AG08396 (cell line): ENCODE measurements around the gene RNF44.
"Not testable (repeated sequence)": the region's sequence is repeated elsewhere in the genome, so short reads cannot be mapped to it uniquely, and the experiment has no call there.

Source experiments
- DNase-seq: peaks from one replicate; pipeline ENCODE4 v3.0.0; 2012; ENCODE audit warnings: low spot score, mixed read lengths

The RNF44 gene

DNA sequence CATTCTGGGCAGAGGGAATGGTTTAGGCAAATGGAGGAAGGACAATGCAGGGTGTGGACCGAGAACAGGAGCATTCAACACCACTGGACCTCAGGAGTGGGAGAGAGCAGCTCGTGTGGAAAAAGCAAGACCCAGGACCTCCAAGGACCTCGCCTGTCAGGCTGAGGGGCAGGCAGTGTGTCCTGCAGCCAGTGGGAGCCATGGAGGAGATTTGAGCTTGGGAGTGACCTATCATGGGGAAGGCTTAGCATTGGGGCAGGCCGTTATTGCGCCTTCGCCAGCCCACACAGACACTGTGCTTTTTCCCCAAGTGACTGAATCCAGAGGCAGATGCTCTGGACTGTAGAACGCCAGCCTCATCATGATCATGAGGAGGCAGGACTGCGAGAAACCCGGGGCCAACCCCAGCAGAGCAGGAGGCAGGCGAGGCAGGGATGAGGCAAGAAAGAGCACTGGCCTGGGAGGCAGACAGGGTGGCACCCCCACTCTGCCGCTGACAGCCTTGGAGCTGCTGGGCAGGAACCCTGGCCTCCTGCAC is 15.2 kb upstream of the RNF44 start:
- DNase-seq, result no peak

DNA sequence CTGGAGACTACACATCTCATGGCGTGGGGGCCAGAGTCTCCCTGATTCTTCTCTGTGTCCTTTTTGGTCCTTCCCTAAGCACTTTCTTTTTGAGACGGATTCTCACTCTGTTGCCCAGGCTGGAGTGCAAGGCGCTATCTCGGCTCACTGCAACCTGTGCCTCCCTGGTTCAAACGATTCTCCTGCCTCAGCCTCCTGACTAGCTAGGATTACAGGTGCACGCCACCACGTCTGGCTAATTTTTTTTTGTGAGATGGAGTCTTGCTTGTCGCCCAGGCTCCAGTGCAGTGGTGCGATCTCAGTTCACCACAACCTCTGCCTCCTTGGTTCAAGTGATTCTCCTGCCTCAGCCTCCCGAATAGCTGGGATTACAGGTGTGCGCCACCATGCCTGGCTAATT is 13.7 kb upstream of the RNF44 start:
- DNase-seq, result not testable (repeated sequence)

DNA sequence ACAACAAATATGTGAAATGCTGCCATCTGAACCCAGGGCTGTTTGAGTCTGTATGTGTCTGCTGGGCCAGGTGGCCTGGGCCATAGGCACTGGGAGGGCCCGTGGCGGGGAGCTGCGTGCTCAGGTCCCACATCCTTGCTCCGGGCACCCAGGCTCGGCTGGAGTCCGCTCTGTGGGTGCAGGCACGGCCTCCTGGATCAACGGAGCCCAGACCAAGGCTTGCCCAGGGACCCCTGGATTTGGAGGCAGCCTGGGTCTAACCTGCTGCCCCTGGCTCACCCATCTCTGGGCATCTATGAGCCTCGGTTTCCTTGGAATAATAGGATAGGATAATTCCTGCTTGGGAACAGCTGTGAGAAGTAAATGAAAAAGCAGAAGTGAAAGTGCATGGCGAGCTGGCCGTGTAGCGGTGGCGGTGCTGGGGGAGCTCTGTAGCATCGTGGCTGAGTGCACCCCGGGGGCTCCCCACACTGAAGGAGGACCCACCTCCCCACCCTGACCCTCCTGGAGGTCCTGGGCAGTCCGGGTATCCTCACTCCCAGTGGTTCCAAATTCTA is 13.2 kb upstream of the RNF44 start:
- no peak for DNase-seq

DNA sequence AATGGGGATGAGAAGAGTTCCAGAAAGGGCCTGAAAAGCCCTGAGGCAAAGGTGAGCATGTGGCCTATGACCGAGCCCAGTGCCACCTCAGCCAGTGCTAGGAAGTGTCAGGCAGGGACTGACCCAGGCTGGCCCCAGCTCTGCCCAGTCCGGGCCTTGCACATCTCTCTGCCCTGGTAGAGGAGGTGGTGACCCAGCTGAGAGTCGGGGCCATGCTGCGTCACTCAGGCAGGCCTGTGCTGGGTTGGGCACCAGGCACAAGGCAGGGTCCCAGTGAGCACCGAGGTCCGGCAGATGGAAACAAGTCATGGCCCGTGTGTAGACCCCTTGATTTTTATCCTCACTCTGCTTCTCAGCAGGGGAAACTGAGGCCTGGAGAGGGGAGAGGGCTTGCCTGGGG is 12.7 kb upstream of the RNF44 start:
- no peak for DNase-seq

DNA sequence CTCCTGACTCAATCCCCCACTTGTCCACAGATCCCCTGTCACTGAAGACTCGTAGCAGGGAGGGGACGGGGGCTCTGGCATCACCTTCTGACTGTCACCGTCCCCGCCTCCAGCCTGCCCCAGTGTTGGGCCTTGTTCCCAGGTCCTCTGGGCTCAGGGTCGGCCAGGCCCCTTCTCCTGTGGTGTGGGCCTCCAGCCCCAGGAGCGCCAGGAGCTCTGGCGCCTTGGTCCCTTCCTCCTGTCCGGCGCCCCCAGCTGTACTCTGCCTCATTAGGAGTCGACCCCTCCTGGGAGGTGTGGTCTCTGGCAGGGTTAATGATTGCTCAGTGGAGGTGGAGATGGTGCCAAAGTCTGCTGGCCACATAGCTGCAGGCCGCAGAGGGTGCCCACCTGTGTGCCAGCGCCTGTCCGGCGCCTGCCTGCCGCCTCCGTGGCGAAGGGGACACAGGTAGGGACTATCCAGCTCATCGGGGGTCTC is 11.8 kb upstream of the RNF44 start, which contains the start of gene CDHR2:
Gene CDHR2 (plus strand): TSS at position 376 of the 478 bp plus-strand sequence. CDS start 16,011 bp downstream, outside the sequence.
- no peak for DNase-seq

DNA sequence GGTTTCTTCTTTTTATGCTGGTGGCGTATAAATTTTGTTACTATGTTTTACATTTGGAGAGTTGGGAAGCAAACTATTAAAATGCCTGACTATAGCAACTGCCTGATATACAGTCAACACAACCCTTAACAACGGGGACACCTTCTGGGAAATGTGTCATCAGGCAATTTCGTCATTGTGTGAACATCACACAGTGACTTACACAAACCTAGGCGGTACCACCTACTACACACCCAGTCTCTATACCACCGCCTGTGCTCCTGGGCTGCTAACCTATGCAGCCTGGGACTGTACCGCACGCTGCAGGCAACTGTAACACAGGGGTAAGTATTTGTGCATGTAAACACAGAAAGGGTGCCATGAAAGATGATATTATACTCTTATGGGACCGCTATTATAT is 10.6 kb upstream of the RNF44 start:
- no peak for DNase-seq

DNA sequence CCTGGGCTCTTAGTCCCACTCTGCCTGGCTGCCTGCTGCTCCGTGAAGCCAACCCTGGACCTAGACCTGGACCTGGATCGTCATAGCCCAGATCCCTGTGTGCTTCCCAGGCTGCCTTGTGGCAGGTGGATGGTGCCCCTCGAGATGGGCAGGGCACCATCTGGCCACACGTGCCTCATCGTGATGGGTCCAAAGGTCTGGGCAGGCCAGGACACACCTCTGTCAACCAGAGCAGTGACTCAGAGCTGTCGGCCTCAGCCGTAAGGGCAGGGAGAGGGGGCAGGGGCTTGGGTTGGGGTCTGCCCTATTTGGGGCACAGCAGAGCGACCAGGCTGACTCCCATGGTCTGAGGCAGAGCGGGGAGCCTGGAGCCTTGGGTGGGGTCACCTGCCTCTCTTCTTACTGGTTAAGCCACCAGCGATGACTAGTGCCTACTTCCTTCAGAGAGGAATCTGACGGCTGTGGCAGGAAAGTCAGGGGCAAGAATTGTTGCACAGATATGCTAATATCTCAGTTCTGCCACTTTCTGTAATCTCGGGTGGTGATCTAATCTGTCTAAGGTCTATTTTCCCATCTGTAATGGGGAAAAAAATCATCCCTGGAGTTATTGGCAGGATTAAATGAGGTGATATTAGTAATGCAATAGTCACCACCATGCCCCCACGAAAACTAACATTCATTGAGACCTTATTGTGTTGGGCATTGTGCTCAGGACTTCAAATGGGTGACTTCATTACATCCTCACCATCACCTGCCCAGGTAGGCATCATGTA is 8.7 kb upstream of the RNF44 start:
- no peak for DNase-seq

DNA sequence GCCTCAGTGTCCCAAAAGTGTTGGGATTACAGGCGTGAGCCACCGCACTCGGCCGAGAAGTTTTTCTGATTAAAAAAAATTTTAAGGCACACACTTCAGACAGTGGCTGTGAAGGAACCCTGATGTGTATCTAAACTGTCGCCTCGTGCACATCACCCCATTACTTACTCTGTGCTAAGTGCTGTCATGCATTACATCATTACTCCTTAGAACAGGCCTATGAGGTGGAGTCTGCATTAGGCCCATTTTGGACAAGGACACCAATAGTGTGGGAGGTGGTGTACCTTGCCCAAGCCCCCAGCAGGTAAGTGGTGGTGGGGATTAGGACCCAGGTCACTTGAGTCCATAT is 8.2 kb upstream of the RNF44 start:
- no peak for DNase-seq

DNA sequence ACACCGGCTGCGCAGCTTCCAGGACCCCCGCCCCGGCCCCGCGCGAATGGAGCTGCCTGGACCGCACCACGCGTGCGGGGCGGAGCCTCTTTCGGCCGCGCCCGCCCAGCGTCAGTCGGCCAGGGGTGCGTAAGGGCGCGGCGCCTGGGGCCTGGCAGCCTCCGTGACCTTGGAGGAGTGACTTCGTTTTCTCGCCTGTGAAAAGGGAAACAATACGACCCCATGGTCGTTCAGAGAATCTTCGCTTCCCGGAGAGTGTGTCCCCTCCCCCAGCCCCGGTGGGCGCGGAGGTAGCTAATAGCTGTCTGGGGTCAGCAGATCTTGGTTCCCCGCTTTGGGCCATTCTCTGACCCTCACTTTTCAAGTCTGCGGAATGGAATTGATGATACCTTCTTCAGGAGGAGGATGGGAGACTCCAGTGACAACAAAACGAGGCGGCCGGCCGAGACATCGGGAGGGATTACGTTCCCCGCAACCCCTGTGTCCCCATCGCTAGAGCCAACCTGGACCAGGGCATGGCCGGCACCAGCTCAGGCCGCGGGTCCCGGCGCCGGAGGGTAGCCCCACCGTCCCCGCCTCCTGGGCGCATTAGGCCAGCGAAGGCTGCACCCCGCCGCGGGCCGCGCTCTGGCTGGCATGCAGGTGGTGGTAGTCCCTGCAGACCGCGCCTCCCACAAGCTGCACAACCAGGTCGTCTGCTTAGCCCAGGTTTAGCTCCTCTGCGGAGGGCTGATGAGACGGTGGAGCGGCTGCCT is 6.4 kb upstream of the RNF44 start:
- peak; percentile 67 for DNase-seq

DNA sequence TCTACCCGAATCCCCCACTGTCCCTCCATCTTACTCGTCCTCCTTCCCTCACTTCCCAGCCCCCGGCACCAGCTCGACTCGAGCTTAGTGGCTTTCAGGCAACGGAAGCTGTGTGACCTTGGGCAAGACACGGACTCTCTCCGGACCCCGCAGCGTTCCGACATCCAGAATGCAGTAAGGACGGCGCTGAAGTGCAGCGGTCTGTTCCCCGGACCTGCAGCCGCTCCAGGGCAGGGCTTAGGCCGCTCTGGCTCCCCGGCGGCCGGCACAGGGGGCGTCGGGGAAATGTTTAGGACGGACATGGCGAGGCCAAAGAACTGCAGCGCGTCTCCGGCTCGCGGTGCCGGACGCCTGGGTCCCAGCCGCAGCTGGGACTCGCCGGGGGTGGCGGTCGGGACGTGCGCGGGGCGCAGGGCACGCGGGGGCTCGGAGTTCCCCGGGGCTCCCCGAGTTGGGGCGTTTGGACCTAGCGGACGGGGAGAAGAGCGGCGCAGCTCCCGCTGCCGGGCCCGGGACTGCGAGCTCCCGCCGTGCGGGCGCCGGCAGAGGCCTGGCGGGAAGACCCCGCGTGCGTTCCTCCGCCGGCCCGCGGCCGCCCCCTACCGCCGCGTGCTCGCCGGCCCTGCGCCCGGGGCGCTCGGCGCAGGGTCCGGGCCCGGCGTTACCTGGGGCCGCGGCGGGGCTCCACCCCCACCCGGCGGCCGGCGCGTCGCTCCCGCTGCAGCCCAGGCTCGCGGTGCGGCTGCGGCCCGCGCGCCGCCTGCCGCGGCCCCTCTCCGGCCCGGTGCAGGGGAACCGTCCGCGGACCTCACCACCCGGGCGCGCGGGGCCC is 5.6 kb upstream of the RNF44 start:
- DNase-seq, result peak; percentile 48

DNA sequence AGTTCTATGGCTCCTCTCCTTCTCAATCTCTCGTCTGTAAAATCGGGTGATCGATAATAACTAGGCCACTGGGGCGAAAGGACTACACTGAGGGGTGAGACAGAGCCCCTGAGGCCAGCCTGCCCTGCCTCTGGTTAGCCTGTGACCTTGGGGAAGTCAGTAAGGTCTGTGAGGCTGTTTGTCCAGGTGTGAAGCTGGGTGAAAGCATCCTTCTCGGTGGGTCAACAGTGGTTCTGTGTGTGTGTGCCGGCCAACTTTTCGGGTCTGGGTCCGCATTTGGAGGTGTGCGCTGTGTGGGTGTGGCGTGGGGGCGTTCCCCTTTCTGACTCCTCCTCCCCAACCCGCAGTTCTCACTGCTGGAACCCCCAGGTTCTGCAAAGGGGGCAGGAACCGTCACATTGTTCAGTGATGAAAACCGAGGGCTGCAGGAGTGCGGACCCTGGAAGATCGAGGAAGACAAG is 5.0 kb upstream of the RNF44 start:
- no peak for DNase-seq

DNA sequence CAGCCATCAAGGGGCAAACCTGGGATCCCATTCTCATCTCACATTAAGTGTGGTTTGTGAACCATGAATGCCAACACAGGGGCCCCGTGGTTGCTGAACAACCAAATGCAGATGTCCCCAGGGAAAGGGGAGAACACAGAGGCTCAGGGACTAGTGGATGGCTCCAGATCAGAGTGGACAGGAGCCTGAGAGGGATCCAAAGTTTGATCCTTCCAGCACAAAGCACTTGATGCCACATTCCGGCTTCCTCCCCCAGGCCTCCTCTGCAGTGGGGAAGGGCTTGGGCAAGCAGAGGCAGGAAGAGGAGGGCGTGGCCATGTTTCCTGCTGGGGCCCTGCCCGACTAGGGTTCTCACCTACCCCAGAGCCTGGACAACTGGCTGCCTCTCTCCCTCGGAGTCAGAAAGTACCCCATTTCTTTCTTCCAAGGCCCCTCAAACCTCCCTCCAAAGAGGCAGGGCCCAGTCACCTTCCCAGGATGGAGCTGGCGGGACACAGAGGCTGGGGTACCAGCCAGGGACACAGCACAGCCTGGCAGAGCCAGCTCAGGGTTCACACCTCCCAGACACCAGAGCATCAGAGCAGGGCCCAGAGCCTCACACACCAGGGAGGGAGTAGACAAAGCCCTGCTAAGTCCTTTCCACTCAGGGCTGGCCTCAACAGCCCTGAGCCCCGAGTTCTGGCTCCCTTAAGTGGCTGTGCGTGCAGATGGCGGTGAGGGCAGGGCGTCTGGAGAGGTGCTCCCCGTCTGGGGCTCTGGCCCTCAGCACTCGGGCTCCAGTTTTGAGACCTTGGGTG is 4.3 kb upstream of the RNF44 start:
- no peak for DNase-seq

DNA sequence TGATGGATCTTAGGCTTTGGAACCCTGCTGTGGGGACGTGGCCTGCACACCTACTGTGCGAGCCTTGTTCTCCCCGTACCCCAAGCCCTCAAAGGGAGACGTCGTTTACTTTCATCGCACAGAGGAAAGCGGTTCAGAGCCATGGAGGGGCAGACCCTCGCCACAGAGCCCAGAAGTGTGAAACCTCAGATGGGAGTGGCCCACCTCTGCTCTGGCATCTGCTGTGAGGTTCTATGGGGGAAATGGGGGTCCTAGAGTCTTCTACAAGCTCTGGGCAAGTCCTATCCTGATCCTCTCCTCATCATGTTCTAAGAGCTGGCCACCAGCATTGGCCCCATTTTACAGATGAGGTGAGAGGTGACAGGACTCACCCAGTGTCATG is 3.7 kb upstream of the RNF44 start:
- DNase-seq, result no peak

DNA sequence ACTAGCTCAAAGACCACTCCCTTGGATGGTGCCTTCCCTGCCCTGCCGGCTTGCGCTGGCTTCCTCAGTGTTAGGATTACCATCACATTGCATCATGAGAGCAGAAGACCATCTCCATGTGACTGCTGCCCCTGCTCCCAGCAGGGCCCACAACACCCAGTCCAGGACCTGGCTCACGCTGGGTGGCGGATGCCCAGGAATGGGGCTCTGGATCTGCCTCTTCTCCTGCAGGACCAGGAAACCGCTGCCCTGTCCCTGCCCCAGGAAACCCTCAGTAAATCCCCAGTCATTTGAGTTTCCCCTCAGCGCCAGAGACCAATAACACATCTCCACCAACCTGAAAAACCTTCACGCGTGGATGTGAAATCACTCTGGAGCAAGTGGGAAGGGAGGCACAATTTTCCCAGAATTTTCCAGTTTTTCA is 3.3 kb upstream of the RNF44 start:
- no peak for DNase-seq

DNA sequence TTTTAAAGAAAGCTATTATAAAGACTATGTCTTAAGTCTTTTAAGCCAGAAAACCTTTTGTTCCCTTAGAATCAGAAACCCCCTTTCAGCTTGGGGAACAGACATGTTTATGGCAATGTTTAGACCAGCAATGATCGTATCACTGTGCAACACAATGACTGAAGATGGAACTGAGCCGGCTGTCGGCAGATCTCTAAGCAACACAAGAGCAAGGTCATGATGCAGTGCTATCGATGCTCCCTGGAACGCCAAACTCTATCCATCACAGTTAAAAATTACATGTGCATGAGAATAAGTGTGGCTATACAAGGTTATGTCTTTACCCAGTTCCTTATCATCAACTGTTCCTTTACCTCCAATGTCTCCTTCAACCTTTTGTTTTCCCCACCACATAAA is 1.8 kb upstream of the RNF44 start:
- DNase-seq, result no peak

DNA sequence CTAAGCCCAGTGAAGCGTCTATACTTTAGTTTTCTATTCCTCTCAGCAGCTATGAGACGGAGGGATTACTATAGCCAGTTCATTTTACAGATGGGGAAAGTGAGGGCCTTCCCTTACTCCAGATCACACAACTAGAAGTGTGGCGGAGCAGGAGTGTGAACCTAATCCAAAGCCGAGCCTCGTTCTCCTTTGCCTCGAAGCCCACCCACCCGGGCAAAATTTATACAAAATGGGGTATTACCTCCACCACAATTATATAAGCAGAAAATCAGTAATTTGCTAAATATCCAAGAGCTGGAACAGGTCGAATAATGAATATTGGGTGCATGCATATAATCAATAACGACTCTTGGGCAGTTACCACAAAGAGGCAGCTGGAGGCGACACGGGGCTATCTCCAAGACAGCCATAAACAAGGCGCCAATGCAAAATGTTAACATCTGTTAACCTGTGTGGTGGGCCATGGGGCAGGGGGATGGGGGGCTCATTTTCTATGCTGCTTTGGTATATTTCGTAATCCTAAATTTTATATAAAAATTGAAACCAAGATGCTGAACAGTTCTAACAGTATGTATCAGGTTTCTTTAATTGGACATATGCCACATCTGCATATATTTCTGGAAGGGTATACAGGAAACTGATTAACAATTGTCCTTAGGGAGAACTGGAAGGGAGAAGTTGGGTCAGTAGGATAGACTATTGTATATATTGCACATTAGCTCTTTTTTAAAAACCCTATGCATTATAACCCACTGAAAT is 1.2 kb upstream of the RNF44 start:
- no peak for DNase-seq

DNA sequence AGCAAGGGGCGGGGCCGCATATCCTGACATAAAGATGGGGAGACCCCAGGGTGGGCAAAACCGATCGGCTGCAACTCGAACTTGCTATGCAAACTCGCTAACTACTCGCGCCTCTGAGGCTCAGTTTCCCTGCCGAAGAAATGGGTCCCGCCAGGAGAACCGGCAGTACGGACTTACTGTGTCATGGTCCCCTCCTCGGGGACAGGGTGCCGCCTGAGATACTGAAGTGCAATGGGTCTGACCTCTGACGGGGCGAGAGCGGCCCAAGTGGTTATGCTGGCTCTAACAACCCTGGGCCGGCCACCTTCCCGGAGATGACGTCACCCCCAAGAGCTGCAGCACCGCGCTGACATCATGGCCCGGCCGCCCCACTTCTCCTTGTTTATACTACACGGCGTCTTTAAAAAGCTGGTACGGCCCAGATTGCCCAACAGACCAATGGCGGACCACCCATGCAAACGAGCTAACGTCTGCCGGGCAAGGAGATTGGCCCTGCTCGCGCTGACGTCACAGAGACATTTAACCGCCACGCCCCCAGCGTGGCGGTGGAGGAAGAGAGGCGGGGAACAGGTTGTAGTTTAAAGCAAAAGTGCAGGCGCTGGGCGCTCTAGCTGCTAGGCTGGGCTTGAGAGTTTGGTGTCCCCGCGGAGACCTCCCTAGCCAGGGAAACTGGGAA is 490 bp upstream of the RNF44 start:
- peak; percentile 95 for DNase-seq

DNA sequence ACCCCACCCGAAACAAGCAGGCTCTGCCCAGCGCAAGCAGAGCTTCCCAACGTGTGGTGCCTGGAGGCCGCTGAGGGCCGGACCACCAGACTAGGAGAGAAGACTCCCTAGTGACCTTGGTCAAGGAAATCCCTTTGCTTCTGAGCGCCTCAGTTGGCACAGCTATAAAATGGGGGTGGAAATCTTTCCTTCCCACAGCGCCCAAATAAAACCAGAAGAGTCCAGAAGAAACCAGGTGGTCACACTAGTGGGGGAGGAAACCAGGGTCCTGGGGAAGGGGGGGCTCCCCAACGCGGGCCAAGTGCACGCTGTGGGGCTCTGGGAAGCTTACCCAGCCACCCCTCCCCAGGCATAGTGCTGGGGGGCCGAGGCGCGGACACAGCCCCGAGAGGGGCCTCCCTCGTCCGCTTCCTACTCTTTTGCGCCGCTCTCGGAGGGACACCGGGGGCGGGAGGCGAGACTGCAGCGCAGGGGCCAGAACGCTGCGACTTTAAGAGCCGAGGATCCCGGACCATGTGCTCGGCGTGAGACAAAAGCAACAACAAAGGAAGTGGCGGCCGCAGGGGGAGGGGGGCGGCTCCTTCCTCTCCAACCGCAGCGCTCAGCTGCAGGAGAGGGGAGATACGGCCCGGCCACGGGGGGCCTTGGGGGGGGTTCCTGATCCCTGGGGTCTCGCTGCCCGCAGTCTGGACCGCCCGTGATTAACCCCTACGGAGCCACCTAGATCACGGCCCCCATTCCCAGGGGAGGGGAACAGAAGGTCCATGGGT is 885 bp downstream of the RNF44 start:
- peak; percentile 85 for DNase-seq

DNA sequence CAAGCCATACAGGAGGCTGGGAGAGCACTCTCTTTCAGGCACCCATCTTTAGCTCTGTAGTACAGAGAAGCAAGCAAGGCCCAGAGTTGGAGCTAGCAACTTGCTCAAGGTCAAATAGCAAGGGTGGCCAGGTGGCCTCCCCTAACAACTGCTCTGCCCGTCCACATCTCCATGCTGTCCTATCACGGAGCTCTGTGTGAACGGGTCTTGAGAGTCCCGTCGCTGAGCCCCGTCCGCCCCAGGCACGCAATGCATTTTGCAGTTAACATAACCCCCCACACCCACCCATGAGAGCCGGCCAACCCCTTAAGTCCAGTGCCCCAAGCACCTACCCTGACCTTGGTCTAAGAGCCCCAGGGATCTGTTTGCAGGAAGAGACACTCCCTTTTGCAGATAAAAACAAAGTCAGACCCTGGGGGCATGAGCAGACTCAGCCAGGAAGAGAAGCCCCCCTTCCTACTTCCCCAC is 1.5 kb downstream of the RNF44 start:
- no peak for DNase-seq
